Measurements from ENCODE around the gene MYO9B.

Gene MYO9B

DNA sequence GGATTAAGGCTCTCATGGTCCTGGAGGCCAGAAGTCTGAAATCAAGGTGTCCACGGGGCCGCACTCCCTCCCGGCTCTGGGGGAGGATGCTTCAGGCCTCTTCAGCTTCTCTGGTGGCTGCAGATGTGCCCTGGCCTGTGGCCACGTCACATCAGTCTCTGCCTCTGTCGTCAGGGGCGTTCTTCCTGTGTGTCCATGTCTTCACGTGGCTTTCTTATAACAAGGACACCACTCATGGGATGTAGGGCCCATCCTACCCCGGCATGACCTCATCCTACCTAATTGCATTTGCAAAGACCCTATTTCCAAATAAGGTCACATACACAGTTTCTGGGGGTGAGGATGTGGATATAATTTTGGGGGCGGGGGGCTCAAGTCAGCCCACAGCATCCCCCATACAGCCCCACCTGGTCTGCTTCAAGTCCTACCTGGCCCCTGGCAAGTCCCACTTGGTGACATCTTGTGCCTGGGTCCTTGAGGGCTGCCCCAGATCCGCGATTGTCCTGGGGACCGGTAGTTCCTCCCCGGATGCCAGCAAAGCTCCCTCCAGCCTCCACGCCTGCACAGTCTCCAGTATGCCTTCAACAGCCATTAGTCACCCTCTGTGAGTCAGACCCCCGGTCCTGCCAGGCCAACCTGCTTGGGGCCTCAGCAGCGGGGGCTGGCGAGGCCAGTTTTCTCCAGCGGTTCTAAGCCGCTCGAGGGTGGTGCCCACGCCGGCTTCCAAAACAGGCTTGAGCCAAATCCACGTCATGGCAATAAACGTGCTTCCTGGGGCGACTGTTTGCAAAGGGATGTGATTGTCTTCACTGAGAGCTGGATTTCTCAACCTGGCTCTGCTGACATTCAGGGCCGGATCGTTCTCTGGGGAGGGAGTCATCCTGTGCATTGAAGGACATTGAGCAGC lies 32.2 kb downstream of the MYO9B start:
- peaks cover 14% of the 10 kb centered on the region for H3K4me1 ChIP-seq (ENCODE audit: insufficient read depth, poor library complexity, severe bottlenecking)

DNA sequence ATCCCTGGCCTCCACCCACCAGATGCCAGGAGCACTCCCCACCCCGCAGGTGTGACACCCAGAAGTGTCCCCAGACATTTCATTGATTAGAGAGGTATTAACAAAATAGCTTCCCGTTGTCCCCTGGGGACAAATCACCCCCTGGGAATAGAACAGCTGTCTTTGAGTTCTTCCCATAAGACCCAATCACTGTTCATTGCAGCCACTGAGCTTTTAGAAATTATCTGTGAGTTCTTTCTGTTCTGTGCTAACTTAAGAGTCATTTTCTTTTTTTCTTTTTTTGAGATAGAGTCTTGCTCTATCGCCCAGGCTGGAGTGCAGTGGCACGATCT lies 32.8 kb downstream of the MYO9B start:
- TF ChIP-seq, protein P1, sequence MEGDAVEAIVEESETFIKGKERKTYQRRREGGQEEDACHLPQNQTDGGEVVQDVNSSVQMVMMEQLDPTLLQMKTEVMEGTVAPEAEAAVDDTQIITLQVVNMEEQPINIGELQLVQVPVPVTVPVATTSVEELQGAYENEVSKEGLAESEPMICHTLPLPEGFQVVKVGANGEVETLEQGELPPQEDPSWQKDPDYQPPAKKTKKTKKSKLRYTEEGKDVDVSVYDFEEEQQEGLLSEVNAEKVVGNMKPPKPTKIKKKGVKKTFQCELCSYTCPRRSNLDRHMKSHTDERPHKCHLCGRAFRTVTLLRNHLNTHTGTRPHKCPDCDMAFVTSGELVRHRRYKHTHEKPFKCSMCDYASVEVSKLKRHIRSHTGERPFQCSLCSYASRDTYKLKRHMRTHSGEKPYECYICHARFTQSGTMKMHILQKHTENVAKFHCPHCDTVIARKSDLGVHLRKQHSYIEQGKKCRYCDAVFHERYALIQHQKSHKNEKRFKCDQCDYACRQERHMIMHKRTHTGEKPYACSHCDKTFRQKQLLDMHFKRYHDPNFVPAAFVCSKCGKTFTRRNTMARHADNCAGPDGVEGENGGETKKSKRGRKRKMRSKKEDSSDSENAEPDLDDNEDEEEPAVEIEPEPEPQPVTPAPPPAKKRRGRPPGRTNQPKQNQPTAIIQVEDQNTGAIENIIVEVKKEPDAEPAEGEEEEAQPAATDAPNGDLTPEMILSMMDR (IDR thresholded peaks at IDR 0.05; ENCODE audit: poor library complexity, severe bottlenecking), result no peak
- Histone ChIP-seq H3K27ac (ENCODE audit: poor library complexity, severe bottlenecking) (peak overlapping the region; percentile 79), H3K27me3 (ENCODE audit: insufficient read depth, poor library complexity, severe bottlenecking) (no peaks in the 10 kb centered on the region), H3K4me1 (ENCODE audit: insufficient read depth, poor library complexity, severe bottlenecking) (peaks cover 14% of the 10 kb centered on the region), H3K9me3 (ENCODE audit: severe bottlenecking) (no peaks in the 10 kb centered on the region), H3K36me3 (ENCODE audit: low read depth) (peaks cover 27% of the 10 kb centered on the region), H3K4me3 (ENCODE audit: severe bottlenecking) (no peak overlapping the region)
- ATAC-seq (ENCODE audit: low read depth), result no peak
- no peak for DNase-seq (ENCODE audit: low spot score)

More for the DNA sequence above, 32.2 kb downstream of the MYO9B start:
- peak; percentile 100 for ATAC-seq (ENCODE audit: low read depth)
- Histone ChIP-seq H3K9me3 (ENCODE audit: severe bottlenecking) (no peaks in the 10 kb centered on the region), H3K36me3 (ENCODE audit: low read depth) (peaks cover 33% of the 10 kb centered on the region), H3K27ac (ENCODE audit: poor library complexity, severe bottlenecking) (peak overlapping the region; percentile 79), H3K4me3 (ENCODE audit: severe bottlenecking) (no peak overlapping the region), H3K27me3 (ENCODE audit: insufficient read depth, poor library complexity, severe bottlenecking) (no peaks in the 10 kb centered on the region)
- TF ChIP-seq, protein P1 (IDR thresholded peaks at IDR 0.05; ENCODE audit: poor library complexity, severe bottlenecking), result no peak
- DNase-seq (ENCODE audit: low spot score), result peak; percentile 98

DNA sequence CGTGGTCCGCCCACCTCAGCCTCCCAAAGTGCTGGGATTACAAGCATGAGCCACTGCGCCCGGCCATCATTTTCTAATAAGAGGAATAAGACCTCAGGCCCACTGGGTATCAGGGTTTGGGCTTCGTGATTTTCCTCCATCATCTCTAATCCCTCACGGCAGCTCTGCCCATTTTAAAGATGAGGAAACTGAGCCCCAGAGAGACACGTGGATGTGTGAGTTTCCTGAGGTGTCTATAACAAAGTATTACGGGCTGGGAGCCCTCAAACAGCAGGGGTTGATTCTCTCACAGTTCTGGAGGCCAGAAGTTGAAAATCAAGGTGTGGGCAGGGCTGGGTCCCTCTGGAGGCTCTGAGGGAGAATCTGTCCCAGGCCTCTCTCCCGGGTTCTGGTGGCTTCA lies 33.7 kb downstream of the MYO9B start:
- Histone ChIP-seq H3K27me3 (ENCODE audit: insufficient read depth, poor library complexity, severe bottlenecking) (no peaks in the 10 kb centered on the region), H3K4me3 (ENCODE audit: severe bottlenecking) (no peak overlapping the region), H3K36me3 (ENCODE audit: low read depth) (peaks cover 24% of the 10 kb centered on the region), H3K4me1 (ENCODE audit: insufficient read depth, poor library complexity, severe bottlenecking) (peaks cover 14% of the 10 kb centered on the region), H3K9me3 (ENCODE audit: severe bottlenecking) (no peaks in the 10 kb centered on the region), H3K27ac (ENCODE audit: poor library complexity, severe bottlenecking) (peak overlapping the region; percentile 79)
- DNase-seq (ENCODE audit: low spot score) (no peak), ATAC-seq (ENCODE audit: low read depth) (no peak)
- TF ChIP-seq, protein P1 (IDR thresholded peaks at IDR 0.05; ENCODE audit: poor library complexity, severe bottlenecking), result no peak

DNA sequence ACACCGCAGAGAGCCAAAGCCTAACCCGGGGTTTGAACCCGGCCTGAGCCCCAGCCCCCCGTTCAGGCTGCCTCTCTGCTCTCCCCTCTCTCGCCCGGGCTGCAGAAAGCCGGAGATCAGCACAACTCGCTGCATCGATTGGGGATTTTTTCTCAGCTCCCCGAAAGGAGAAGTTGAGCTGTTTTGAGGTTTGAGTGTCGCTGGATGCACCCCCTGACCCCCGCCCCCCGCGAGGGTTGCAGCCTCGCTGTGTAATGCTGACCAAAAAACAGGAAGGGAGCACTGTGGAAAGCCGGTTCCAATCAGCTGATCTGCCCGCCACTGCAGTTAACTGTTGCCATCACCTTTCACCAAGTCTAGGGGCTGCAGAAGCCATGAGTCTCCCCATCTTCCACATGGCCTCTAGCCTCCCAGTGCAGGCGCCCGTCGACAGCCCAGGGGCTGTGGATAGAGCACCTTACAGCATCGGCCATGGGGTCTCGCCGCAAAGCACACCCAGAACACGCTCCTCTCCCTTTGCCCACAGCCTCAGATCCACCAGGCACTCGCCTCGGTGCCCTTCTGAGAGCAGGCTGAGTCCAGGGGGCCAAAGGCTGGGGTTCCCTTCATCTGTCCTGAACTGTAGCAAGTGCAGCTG lies 34.5 kb downstream of the MYO9B start:
- Histone ChIP-seq H3K4me1 (ENCODE audit: insufficient read depth, poor library complexity, severe bottlenecking) (peaks cover 14% of the 10 kb centered on the region), H3K4me3 (ENCODE audit: severe bottlenecking) (no peak overlapping the region), H3K27ac (ENCODE audit: poor library complexity, severe bottlenecking) (no peak overlapping the region), H3K27me3 (ENCODE audit: insufficient read depth, poor library complexity, severe bottlenecking) (no peaks in the 10 kb centered on the region), H3K36me3 (ENCODE audit: low read depth) (peaks cover 24% of the 10 kb centered on the region), H3K9me3 (ENCODE audit: severe bottlenecking) (no peaks in the 10 kb centered on the region)
- ATAC-seq (ENCODE audit: low read depth), result no peak
- DNase-seq (ENCODE audit: low spot score), result no peak
- TF ChIP-seq, protein P1 (IDR thresholded peaks at IDR 0.05; ENCODE audit: poor library complexity, severe bottlenecking), result no peak

DNA sequence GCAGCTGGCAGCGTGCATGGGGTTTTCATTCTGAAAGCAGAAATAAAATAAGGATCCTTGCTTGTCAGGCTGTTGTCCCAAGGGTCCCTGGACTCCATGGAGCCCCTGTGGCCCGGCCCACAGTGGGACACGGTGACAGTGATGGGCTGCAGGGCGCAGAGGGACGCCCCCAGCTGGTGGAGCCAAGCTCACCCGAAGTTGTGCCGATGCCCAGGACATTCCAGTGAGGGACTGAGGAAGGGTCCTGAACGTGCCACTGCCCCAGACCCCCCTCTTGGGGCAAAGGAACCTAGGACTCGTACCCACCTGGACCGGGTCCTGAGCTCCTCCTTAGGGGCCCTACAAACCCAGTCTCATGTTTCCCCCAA lies 35.0 kb downstream of the MYO9B start:
- Histone ChIP-seq H3K4me3 (ENCODE audit: severe bottlenecking) (no peak overlapping the region), H3K9me3 (ENCODE audit: severe bottlenecking) (no peaks in the 10 kb centered on the region), H3K27ac (ENCODE audit: poor library complexity, severe bottlenecking) (no peak overlapping the region), H3K36me3 (ENCODE audit: low read depth) (peaks cover 24% of the 10 kb centered on the region), H3K4me1 (ENCODE audit: insufficient read depth, poor library complexity, severe bottlenecking) (peaks cover 14% of the 10 kb centered on the region), H3K27me3 (ENCODE audit: insufficient read depth, poor library complexity, severe bottlenecking) (no peaks in the 10 kb centered on the region)
- no peak for DNase-seq (ENCODE audit: low spot score)
- ATAC-seq (ENCODE audit: low read depth), result no peak
- TF ChIP-seq, protein P1 (IDR thresholded peaks at IDR 0.05; ENCODE audit: poor library complexity, severe bottlenecking), result no peak

All from RWPE2 (cell line).